ENCODE data around the gene TK1.
A peak's percentile ranks its signal among the peaks of the same experiment; 100 is the strongest.

TK1 gene

DNA sequence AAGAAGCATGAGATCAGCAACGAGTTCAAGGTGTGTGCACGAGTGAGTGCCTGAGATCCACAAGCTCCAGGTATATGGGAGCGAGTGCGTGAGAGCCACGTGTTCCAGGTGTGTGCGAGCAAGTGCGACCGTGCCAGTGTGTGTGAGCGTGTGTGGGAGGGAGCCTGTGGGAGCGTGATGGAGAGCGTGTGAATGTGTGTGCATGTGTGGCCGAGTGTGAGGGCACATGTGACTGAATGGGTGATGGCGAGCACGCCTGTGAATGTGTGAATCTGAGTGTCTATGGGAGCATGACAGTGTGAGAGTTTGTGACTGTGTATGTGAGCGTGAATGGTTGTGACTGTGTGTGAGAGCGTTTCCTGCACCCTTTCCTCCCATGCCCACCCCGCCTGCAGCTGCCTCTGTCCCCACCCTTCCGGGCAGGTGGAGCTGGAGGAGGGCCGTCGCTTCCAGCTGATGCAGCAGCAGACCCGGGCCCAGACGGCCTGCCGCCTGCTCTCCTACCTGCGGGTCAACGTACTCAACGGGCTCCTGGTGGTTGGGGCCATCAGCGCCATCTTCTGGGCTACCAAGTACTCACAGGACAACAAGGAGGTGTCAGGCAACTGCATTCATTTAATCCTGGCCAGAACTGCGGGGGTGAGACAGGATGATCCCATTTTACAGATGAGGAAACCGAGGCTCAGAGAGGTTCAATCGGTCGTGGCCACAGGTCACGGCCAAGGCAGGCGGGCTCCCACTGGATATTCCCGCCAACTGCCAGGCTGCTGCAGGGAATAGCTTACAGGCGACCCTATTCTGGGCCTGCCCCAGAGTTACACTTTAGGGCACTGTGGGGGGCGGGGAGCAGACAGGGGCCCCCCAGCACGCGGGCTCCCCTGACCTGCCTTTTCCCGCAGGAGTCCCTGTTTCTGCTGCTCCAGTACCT, 52.6 kb downstream of the TK1 start:
- peak in 1 of 2 experiments; percentile 75 for DNase-seq (ENCODE audit: low read depth in 1 of 2, low spot score in 1 of 2)
- TF ChIP-seq REST (IDR thresholded peaks at IDR 0.05; ENCODE audit: insufficient replicate concordance, low read depth) (no peak), SPI1 (IDR thresholded peaks at IDR 0.05; ENCODE audit: borderline replicate concordance, low read depth) (no peak), GABPA (IDR thresholded peaks at IDR 0.05; ENCODE audit: low read depth) (no peak), POLR2AphosphoS5 (IDR thresholded peaks at IDR 0.05; ENCODE audit: low read depth) (peak; percentile 38; the same call in 1 of the 2 replicates), CTCF (IDR thresholded peaks at IDR 0.05; ENCODE audit: insufficient read depth, low read length) (peak; percentile 33)
- no peak overlapping the region; the same call in 1 of the 2 replicates for H3K4me3 ChIP-seq (replicated peaks; ENCODE audit: insufficient read depth, low read length)
- H3K27me3 ChIP-seq (ENCODE audit: insufficient read depth, poor library complexity, severe bottlenecking), result no peaks in the 10 kb centered on the region
- H3K27ac ChIP-seq (replicated peaks), result no peak overlapping the region

GRCh38 chr17:78133179-78133951, 53.5 kb downstream of the TK1 start:
- H3K27me3 ChIP-seq (ENCODE audit: insufficient read depth, poor library complexity, severe bottlenecking), result no peaks in the 10 kb centered on the region
- H3K4me3 ChIP-seq (replicated peaks; ENCODE audit: insufficient read depth, low read length), result no peak overlapping the region; the same call in none of the 2 replicates
- peak overlapping the region; percentile 93 for H3K27ac ChIP-seq (replicated peaks)

More at GRCh38 chr17:78133179-78133951, 53.5 kb downstream of the TK1 start:
- no peak for DNase-seq (ENCODE audit: low read depth in 1 of 2, low spot score in 1 of 2)
- TF ChIP-seq POLR2AphosphoS5 (IDR thresholded peaks at IDR 0.05; ENCODE audit: low read depth) (no peak), REST (IDR thresholded peaks at IDR 0.05; ENCODE audit: insufficient replicate concordance, low read depth) (no peak), SPI1 (IDR thresholded peaks at IDR 0.05; ENCODE audit: borderline replicate concordance, low read depth) (no peak), GABPA (IDR thresholded peaks at IDR 0.05; ENCODE audit: low read depth) (no peak), CTCF (IDR thresholded peaks at IDR 0.05; ENCODE audit: insufficient read depth, low read length) (no peak)
